ENCODE results near the gene PGK1.
A peak's percentile ranks its signal among the peaks of the same experiment; 100 is the strongest.
"Not testable (repeated sequence)": the region's sequence is repeated elsewhere in the genome, so short reads cannot be mapped to it uniquely, and the experiment has no call there.

The PGK1 gene

GRCh38 chrX:78103623-78104446, at the start of gene PGK1:
PGK1 (plus strand) TSS chrX:78104248; CDS start chrX:78104341, 93 bp downstream.
- peak; percentile 59 for DNase-seq

GRCh38 chrX:78063687-78064086, 40.4 kb upstream of the PGK1 start:
- no peak for DNase-seq

GRCh38 chrX:78064152-78064551, 39.9 kb upstream of the PGK1 start:
- no peak for DNase-seq

- DNase-seq: not testable (repeated sequence)
Measured at GRCh38 chrX:78064698-78065601, 39.1 kb upstream of the PGK1 start.

GRCh38 chrX:78066110-78066509, 37.9 kb upstream of the PGK1 start:
- no peak for DNase-seq

GRCh38 chrX:78071331-78071730, 32.7 kb upstream of the PGK1 start:
- DNase-seq: no peak

- DNase-seq: not testable (repeated sequence)
Measured at GRCh38 chrX:78073147-78074077, 30.6 kb upstream of the PGK1 start.

GRCh38 chrX:78074088-78074487, 30.0 kb upstream of the PGK1 start:
- DNase-seq: no peak

GRCh38 chrX:78075787-78076389, 28.2 kb upstream of the PGK1 start:
- no peak for DNase-seq

- DNase-seq: not testable (repeated sequence)
Measured at GRCh38 chrX:78081413-78081812, 22.6 kb upstream of the PGK1 start.

- DNase-seq: no peak
Measured at GRCh38 chrX:78092296-78092695, 11.8 kb upstream of the PGK1 start.

- no peak for DNase-seq
Measured at GRCh38 chrX:78098108-78098507, 5.9 kb upstream of the PGK1 start.

- no peak for DNase-seq
Measured at GRCh38 chrX:78102091-78102490, 2.0 kb upstream of the PGK1 start.

GRCh38 chrX:78103001-78103622, 936 bp upstream of the PGK1 start:
- no peak for DNase-seq

GRCh38 chrX:78104447-78105176, 564 bp downstream of the PGK1 start:
- peak; percentile 12 for DNase-seq

- no peak for DNase-seq
Measured at GRCh38 chrX:78105944-78106650, 2.0 kb downstream of the PGK1 start.

GRCh38 chrX:78106651-78106986, 2.6 kb downstream of the PGK1 start:
- DNase-seq: no peak

GRCh38 chrX:78109458-78109857, 5.4 kb downstream of the PGK1 start:
- no peak for DNase-seq

- no peak for DNase-seq
Measured at GRCh38 chrX:78111140-78111931, 7.3 kb downstream of the PGK1 start.

GRCh38 chrX:78116365-78116764, 12.3 kb downstream of the PGK1 start:
- DNase-seq: no peak
